ENCODE measurements around the gene TAS2R9.
"Not testable (repeated sequence)": the region's sequence is repeated elsewhere in the genome, so short reads cannot be mapped to it uniquely, and the experiment has no call there.

TAS2R9 gene, protein sequence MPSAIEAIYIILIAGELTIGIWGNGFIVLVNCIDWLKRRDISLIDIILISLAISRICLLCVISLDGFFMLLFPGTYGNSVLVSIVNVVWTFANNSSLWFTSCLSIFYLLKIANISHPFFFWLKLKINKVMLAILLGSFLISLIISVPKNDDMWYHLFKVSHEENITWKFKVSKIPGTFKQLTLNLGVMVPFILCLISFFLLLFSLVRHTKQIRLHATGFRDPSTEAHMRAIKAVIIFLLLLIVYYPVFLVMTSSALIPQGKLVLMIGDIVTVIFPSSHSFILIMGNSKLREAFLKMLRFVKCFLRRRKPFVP

DNA sequence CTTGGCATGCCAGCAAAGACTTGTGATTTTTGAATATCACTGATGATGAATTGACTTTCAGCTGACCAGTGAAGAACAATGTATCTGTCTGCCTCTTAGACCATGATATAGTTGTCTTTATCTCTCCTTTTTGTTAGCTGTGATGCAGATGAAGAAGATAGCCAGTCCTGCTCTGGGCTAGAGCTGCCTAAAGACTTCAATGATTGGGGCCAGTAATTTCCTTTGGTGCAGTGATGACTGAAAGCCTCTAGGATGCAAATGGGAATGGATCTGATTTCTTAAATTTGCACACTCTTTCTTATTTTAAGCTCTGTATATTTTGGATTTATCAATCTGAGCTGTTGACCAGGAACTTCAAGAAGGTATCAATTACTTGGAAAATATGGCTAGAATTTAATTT is at the start of gene TAS2R9:
TAS2R9 (minus strand) TSS at position 101 of the 400 bp plus-strand sequence; CDS start at position 8, 93 bp downstream.
- no peak for DNase-seq (ENCODE audit: low read depth in 2 of 2)

- no peak for DNase-seq (ENCODE audit: low read depth in 2 of 2)
Observed at GRCh38 chr12:10855807-10856206, 45.8 kb upstream of the TAS2R9 start.

GRCh38 chr12:10853776-10854175 is 43.8 kb upstream of the TAS2R9 start:
- DNase-seq (ENCODE audit: low read depth in 2 of 2): no peak

DNA sequence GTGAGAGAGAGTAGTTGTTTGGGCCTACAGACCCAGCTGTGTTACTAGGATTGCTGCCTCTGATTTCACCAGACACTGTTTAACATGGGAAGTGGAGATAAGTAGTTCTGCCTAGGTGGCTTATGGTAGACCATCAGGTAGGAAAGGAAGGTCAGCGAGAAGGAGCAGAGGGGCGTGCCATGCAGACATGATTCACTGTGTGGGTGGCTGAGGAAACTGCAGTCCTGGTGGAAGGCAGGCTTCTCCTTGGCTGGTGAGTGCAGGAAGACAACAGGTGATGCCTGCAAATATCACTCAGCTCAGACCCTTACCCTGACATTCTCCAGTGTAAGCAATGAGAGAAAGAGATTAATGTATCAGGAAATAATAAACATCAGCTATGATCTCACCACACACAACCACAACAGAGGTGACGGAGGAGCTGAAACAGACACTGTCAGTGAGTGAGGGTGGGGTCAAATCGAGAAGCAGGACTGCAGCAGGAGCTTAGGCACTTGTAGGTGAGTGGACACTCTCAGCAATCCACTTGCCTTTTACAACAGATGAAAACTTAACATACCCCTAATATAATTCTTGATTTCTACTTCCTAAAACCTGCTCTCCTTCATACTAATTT is 41.4 kb upstream of the TAS2R9 start:
- no peak for DNase-seq (ENCODE audit: low read depth in 2 of 2)

GRCh38 chr12:10849425-10849878 is 39.5 kb upstream of the TAS2R9 start, which contains the start of gene PRR4:
Gene PRR4 (minus strand): TSS chr12:10849475. CDS start chr12:10849437, 38 bp downstream.
- no peak for DNase-seq (ENCODE audit: low read depth in 2 of 2)

- DNase-seq (ENCODE audit: low read depth in 2 of 2): no peak
Observed at GRCh38 chr12:10847744-10848143, 37.8 kb upstream of the TAS2R9 start.

DNA sequence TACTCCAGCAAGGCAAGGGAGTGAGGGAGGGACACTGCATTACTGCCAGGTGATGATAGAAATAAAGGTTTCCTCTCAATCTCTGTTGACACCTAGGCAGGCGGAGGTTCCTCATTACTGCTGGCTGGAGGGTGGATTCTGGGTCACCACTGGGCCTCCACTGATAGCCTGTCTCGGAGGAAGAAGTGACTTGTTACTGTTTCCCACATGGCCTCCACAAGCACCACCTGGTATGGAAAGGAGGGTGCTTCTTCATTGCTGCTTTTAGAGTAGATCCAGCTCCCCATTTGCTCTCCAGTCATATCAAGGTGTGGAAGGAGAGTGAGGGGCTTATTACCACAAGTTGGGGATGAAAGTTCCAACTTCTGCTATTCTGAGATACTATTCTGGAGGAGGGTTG is 32.9 kb upstream of the TAS2R9 start:
- DNase-seq (ENCODE audit: low read depth in 2 of 2): no peak

GRCh38 chr12:10838461-10838860 is 28.5 kb upstream of the TAS2R9 start:
- no peak for DNase-seq (ENCODE audit: low read depth in 2 of 2)

- DNase-seq (ENCODE audit: low read depth in 2 of 2): no peak
Observed at GRCh38 chr12:10829994-10830393, 20.0 kb upstream of the TAS2R9 start.

DNA sequence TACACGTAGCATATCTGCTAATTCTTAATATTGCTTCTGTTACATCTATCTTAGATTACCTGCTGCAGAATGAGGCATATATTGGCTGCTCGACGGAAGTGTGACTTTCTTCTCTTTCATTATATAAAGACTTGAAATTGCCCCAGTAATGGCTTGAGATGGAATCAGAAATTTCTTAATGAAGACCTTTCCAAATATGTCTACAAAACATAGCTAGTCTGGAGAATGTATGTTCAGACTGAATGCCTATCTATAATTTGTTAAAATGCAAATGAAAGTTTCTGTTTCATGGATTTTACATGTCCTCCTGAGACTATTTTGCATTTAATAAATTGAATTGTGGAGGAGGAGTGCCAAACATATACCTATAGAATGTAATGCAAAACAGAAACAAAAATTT is 16.3 kb upstream of the TAS2R9 start, which contains the start of gene TAS2R10:
TAS2R10 (minus strand) TSS at position 101 of the 400 bp plus-strand sequence; CDS start at position 12, 89 bp downstream.
- no peak for DNase-seq (ENCODE audit: low read depth in 2 of 2)

DNA sequence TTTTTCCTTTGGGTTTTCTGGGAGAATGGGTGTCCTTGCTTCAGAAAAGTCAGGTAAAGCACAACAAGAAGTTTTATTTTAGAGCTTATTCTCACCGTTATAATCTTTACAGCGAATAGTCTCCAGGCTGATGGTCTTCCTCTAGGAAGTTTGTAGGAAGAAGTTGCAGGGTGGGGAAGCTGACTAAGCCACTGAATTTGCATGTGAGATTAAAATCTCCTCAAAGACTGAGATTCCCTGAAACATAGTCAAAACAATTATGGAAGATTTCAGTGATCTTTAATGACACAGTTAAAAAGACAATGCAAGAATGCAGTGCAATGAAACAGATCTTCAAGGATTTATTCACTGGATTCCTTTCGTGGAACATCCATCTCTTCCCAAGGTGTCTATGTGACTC is 15.0 kb upstream of the TAS2R9 start:
- no peak for DNase-seq (ENCODE audit: low read depth in 2 of 2)

GRCh38 chr12:10811883-10812536 is 2.0 kb upstream of the TAS2R9 start:
- DNase-seq (ENCODE audit: low read depth in 2 of 2): no peak

DNA sequence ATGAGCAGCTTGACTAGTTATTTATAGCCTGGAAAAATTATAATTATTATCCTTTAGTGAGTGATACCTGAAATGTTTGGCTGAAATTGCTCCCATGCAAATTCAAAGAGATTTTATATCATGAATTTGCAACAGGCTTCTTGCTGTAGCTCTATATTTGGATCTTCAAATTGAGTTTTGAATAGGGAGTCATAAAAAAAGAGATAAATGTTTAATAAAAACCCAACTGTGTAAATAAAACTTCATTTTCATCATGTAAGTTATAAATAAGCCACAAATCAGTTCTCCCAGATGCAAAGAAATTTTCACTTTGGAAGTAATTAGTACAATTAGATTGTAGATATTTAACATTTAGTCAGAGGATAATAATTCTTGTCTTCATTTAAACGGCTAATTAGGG is 2.8 kb downstream of the TAS2R9 start, which contains the start of gene TAS2R8:
TAS2R8 (minus strand) TSS at position 101 of the 400 bp plus-strand sequence. CDS start 306 bp downstream, outside the sequence.
- no peak for DNase-seq (ENCODE audit: low read depth in 2 of 2)

- no peak for DNase-seq (ENCODE audit: low read depth in 2 of 2)
Observed at GRCh38 chr12:10802587-10802986, 7.4 kb downstream of the TAS2R9 start, which contains the start of gene TAS2R7. Gene TAS2R7 (minus strand): TSS chr12:10802627. CDS start chr12:10802570, 57 bp downstream.

DNA sequence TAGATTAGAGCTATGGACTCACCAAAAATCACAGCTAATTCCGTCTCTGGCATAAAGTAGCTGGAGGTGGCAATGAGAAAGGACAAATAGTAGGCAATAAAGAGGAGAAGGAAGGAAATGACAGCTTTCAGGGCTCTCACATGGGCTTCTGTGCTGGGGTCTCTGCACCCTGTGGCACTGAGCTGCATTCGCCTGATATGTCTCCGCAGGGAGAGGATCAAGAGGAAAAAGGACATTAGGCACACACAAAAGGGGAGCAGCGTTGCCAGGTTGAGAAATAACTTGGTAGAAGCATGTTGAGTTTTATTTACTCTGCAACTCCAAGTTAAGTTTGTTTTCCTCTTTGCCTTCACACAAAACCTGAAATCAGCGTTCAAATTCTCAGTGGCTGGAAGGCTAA is 8.2 kb downstream of the TAS2R9 start:
- no peak for DNase-seq (ENCODE audit: low read depth in 2 of 2)

DNA sequence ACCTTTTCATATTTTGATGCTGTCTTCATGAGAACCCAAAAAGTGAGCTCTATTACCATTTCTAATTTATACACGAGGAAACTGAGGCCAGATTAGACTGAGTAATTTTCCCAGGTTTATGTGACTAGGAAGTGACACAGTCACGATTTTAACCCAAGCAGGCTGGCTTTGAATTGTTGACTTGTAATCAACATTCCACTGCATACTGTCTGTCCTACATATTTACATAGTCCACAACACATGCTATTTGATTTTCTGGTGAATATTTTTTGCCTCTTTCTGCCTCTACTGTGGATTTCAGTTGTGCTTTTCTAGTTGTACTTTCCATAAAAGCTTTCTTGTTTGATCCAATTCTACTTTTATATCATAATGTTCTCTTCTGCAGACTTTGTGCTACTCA is 15.7 kb downstream of the TAS2R9 start:
- no peak for DNase-seq (ENCODE audit: low read depth in 2 of 2)

GRCh38 chr12:10791769-10792168 is 18.2 kb downstream of the TAS2R9 start:
- DNase-seq (ENCODE audit: low read depth in 2 of 2): not testable (repeated sequence)

DNA sequence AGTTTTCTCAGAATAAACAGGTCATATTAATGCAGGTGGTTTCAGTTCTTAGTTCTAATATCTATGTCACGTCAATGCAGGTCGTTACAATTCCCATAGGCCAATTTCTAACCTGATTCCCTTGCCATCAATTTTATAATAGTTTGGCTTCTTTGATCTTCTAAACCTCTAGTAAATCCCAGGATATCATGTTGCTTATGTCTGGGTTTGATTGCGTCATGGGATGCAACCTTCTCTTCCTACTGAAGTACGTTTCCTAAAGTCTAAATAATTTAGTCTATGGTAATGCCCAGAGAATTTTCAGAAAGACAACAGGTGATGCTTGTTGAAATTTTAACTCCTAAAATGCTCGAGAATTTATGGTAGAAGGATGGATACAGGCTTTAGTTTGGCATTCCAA is 26.7 kb downstream of the TAS2R9 start:
- no peak for DNase-seq (ENCODE audit: low read depth in 2 of 2)

GRCh38 chr12:10779103-10779502 is 30.9 kb downstream of the TAS2R9 start:
- DNase-seq (ENCODE audit: low read depth in 2 of 2): no peak

DNA sequence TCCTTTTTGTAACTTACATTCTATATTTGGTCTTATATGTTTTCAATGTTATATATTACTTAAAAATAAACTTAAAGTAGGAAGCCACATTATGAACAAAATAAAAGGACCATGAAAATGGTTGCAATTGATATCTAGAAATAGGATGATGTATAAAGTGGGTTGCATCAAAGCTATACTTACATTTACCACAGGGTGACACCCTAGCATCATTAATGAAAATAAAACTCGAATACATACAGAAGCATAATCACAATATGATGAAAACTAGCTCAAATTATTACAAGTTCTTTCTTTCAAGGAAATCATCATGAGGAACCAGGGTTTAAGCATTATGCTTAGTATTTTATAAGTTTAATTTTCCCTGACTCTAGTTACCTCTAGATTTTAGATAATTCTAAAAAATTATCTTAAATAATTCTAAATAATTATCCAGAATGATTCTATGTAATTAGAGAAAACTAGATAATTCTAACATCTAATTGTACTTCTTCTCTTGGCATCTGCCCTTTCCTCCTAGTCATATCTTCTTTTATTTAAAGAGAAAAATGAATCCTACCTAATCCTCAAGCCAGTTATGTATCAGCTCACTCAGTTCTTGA is 38.7 kb downstream of the TAS2R9 start:
- DNase-seq (ENCODE audit: low read depth in 2 of 2): no peak

- DNase-seq (ENCODE audit: low read depth in 2 of 2): no peak
Observed at GRCh38 chr12:10759657-10760056, 50.3 kb downstream of the TAS2R9 start.

Data from stimulated activated CD8-positive, alpha-beta memory T cell treated with anti-CD3 and anti-CD28 coated beads, Interleukin-7, amount 100 ng/mL, for 1 hour (primary cell).